NCI-H345 (cell line): ENCODE results near the gene MYCBPAP.

Experiments
- DNase-seq: peaks from one replicate; lab custom pipeline; 2025; lab: John Stamatoyannopoulos, UW

MYCBPAP gene

DNA sequence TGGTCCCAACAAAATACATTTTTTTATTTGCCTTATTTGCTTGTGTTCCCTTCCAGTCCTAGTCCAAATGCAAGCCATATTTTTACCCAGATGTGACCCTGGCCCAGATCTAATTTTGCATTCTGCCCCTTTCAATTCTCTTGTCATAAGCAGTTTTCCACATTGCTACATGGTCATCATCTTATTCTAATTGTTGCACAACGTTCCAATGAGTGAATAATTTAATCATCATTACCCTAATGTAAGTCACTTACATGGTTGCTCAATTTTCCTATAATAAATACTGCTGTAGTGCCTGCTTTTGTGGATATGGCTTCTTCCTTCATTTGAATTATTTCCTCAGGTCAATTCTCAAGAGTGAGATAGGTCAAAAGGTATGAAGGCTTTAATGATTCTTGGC, 16.7 kb upstream of the MYCBPAP start:
- no peak for DNase-seq

DNA sequence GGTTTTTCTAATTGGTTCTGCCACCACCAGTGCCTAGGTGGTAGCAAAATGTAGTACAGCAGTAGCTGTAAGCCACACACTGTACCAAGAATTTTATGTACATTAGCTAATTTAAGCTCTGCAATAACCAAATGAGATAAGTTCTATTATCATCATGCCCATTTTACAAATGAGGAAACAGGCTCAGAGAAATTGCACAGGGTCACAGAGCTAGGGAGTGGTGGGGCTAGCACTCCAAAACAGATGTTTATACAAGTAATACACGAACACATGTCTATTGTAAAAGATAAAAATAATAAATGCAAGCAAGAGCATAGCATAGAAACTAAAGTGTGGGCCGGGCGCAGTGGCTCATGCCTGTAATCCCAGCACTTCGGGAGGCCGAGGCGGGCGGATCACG, 16.0 kb upstream of the MYCBPAP start:
- no peak for DNase-seq

DNA sequence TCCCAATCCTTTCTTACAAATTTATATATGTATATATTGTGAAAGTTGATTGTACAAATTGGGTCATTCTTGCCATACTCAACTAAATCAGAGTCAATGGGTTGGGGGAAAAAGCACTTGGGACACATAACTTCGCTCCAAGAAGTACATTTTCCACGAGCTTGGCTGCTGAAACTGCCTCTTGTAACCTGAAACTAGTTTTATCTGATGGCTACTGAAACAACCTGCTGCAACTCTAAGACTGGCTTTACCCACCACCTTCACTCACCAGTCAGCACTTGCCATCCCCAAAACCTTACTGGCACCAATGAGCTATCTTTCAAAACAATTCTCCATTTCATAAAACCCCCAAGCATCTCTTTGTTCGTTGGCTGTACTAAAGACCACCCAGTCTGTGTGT, 14.5 kb upstream of the MYCBPAP start:
- DNase-seq: no peak

DNA sequence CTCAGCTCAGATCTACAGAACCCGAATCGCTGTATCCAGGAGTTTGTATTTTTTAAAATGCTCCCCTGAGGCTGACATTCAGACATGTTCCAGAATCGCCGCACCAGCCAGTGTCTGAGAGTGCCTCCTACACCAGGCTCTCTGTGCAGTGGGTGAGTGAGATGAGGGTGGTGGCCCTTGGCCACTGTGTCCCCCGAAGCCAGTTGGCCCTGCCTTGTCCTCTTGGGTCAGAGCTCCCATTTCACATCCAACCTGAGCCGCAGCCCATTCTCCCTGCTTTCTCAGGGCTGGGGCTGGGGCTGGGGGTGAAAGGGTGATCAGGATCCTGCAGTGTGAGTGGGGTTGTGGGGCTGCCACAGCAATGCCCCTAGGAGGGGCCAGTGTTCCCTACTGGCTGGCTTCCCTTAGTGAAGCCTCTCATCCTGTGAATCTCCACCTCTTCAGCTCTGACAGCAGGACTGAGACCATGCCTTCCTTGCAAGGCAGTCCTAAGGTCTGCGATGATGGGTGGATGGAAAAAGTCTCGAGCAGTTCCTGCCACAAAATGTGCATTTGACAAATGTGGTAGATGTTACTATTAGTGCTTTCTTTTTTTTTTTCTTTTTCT, 12.9 kb upstream of the MYCBPAP start:
- no peak for DNase-seq

DNA sequence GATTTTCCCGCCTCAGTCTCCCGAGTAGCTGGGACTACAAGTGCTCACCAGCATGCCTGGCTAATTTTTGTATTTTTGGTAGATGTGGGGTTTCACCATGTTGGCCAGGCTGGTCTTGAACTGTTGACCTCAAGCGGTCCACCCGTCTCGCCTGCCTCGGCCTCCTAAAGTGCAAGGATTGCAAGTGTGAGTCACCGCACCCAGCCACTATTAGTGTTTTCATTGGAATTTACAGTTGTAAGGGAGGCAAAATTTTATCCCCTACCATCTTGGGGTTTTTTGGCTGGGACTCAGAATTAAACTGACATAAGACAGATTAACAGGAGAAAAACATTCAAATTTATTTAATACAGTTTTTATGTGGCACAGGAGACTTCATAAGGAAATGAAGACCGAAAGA, 12.3 kb upstream of the MYCBPAP start:
- no peak for DNase-seq

DNA sequence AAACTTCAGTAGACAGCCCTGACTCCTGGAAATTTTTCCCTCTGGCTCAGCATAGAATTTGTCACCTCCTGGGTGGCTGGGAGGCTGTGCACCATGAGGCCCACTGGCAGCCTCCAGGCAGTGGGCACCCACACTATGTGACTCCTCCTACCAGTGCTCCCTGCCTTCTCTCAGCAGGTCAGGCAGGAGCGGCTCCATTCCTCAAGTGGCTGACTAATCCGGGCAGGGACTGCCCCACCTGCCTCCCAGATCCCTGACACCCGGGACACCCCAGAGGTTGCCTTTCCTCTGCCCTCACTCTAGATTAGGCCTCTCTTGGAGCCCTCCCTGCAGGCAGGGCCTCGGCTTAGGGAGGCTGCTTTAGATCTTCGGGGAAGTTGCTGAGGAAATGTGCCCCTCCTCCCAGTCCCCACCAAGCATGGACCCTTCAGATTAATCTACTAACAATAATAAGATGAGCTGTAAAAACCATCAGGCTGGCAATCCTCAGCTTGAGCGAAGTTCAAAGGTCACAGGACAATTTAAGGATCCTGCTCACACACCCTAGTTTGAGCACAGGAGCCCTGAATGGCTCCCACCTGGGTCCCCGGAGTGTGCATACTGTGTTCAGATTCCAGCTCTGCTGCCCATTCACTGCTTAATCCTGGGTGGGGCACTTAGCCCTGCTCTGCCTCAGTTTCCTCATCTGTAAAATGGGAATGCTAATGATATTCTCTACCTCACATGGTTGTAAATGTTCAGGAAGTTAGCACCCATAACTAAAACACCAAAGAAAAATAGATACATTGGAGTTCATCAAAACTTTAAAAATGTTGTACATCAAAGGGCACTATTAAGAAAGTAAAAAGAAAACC, 10.0 kb upstream of the MYCBPAP start:
- no peak for DNase-seq

DNA sequence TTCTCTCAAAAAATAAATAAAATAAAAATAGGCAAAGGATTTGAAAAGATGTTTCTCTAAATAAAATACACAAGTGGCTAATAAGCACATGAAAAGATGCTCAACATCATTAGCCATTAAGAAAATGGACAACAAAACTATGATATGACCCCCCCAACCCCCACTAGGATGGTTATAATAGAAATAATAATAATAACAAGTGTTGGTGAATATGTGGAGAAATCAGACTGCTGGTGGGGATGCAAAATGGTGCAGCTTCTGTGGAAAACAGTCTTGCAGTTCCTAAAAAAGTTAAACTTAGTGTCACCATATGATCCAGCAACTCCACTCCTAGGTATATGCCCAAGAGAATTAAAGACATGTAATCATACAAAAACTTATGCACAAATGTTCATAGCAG, 9.0 kb upstream of the MYCBPAP start:
- DNase-seq: no peak

DNA sequence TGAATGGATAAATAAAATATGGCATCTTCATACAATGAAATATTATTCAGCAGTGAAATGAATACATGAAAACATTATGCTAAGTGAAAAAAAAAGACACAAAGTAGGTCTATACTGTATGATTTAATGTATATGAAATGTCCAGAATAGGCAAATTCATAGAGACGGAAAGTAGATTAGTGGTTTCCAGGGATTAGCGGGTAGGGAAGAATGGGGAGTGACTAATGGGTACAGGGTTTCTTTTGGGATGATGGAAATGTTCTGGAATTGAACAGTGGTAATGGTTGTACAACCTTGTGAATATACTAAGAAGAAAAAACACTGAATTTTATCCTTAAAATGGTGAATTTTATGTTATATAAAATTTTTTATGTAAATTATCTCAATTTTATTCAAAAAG, 8.5 kb upstream of the MYCBPAP start:
- DNase-seq: no peak

DNA sequence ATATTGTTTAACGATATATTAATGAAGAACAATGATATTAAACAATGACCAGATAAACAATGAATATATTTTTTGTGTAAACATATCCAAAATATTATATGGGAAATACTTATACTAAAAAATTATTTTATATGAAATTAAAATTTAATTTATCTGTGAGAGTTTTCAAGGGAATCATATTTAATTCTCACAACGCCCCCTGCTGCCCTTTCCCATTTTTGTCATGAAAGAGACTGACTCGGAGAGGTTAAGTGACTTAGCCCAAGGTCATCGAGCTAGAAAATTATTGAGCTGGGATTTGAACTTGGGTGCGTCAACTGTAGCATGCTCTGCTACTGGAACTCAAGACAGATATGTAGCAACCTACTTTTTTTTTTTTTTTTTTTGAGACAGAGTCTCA, 7.2 kb upstream of the MYCBPAP start:
- no peak for DNase-seq

DNA sequence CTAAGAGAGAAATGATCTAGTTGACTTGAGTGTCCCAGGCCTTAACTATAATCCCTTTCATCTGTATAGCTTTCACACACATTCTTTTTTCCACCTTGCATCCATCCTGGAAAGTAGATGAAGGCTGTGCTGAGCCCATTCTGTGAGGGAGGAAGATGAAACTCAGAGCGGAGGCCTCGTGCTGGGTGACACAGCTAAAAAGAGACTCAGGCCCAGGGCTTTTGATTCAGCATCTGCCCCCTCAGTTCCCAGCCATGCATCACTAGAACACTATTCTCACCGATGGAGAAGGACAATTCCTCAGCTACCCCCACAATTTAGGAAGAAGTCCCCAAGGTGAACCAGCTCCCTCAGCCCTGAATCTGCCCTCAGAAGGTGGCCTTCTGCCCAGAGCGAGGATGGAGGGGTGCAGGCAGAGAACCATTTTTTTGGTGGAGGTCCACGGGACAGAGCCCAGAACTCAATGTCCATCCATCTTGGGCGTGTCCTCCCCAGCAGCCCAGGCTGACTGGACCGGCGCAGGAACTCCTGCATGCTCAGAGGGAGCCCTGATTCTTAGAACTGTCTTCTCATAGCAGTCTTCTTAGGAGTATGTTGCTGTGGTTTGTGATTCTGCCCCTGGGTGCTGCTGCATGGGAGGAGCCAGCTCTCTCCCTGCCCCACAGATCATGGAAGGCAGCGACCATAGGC, 5.8 kb upstream of the MYCBPAP start:
- no peak for DNase-seq

DNA sequence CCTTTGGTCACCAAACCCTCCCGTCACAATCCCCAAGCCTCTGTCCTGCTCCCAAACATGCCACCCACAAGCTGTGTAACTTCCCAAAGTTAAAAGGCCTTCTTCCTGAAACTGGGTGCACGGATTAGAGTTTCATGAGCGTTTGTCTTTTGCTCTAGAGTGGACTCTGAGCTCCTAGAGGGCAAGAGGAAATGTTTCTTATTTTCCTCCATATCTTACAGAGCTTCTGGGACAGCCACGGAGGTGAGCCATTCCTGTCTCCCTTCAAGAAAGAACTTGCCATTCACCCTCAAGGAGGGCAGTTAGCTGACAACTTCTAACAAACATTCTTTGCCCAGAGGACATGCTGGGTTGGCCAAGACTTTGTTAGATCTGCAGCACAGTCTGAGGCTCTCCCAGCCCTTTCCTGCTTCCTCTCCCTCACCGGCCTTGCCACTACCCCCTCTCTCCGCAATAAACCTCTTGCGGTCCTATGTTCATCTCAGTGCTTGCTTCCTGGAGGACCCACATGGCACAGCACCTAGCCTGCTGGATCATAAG, 2.6 kb upstream of the MYCBPAP start:
- DNase-seq: no peak

DNA sequence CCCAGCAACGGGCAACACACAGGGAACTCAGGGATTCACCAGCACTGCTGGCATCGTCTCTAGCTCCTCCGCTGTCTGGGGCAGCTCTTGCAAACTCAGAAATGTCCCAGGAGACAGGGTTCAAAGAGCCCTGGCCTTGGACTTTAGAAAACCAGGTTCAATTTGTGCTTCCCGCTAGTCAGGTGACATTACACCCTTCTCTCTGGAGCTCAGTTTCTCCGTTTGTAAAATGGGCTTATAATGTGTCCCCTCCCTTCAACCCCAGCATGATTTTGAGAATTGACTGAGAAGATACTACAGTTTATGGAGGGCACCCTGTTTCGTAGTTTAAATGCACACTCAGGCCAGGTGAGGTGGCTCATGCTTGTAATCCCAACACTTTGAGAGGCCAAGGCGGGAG, 1.9 kb upstream of the MYCBPAP start:
- DNase-seq: no peak

DNA sequence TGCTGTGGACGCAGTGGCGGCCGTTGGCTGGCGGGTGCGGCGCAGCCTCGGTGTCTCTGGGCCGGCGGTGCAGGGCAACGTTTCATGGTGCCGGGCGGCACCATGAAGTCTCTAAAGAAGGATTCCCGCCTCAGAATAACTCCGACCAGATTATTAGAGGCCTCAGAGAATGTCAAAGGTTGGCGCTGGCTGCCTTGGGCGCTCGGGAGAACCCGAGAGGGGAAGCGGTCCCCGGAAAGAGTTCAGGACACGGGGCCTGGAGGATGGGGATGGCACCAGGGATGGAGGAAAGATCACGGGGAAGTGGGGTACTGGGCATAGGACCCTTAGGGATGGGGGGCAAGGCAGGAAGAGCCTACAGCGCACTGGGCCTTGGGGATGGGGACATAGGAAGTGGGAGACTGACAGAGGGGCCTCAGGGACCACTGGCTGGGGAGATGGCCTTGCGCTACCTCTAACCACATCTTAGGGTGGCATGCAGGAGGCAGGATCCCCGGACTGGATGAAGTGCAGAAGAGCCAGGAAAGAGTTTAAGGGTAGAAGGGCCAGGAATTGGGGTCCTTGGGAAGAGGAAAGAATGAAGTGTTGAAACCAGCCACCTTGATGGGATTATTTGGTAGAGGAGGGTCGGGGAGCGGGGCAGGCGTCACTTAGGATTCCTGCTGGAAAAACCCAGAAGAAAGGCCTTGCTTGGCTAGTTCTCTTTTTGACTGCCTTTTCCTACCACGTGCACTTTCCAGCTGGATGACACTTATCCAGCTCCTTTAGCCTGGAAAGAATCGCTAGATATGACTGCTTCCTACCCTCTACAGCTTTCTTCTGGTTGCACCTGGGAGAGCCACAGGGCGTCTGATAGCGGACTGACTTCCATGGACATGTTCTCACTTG, 578 bp downstream of the MYCBPAP start:
- DNase-seq: no peak

DNA sequence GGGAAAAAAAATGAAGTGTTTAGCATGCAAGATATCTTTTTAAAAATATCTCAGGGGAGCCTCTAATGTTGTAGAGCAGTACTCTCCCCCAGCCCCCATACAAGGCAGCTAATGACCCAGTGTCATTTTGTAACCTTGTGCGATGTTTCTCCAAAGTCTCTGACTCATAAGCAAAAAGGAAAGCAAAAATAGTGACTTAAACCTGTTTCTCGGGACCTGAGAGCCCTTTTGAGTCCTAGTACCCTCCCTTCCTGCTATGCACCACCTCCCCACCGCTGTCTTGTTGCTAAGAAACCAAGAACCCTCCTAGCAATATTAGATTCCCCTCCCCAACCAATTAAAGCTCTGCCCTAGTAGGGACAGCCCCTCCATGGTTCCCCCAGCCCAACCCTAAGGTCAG, 2.8 kb downstream of the MYCBPAP start:
- no peak for DNase-seq

DNA sequence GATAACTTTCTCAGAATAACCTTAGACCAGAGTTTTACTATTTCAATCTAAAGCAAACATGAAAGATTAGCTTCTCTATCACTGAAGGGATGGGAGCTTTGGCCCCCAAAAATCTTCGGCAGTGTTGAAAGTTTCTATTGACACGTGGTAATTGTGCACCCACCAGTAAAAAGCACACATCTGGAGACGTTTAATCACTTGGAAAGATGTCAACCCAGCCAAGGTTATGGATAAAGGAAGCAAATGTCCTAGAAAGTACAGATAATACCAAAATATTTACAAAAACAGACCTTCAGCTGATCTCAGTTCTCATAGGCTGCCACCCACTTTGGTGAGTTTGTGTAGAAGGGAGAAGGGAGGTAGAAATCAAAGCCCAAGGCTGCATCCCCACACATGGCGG, 5.3 kb downstream of the MYCBPAP start:
- DNase-seq: no peak

DNA sequence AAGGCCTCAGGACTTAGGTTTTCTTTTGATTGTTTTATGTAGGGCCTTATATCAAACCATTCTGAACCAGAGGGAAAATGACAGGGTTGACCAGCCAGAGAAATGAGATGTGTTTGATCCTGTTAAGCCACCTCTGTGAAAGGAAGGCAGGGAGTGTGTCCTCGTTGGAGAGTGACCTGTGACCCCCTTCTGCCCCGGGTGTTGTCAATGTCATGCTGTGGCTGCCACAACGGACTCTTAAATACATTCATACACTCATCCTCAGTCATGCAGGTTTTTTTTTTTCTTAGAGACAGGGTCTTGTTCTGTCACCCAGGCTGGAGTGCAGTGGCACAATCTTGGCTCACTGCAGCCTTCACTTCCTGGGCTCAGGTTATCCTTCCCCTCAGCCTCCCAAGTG, 6.1 kb downstream of the MYCBPAP start:
- DNase-seq: no peak

DNA sequence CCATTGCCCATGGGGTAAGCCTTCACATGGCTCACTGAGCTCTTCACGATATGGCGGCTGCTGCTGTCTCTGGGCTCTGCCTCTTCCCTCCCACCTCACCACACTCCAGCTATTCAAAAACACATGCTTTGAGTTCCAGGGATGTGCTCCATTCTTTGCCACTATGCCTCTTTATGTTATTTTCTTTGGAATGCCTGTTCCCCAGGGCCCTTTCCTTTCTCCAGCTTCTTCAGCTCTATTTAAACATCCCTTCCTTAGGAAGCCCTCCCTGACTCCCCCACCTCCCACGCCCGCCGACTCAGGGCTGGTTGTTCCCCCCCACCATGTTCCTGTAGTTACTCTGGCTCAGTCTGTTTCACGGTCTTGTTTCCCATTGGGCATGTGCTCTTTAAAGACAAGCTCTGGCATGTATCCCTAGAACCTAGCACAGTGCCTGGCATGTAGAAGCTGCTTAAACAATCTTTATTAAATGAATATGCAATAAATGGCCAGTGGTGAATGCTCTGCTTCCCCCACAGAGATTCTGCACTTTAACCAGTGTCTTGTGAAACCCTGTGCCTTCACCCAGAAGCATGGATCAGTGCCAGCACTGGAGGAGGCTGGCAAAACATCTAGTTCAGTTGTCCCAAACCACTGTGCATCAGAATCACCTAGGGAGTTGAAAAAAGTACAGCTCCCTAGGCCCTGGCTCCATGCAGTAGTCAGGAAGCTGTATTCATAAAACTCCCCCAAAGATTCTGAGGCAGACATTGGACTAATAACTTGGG, 6.9 kb downstream of the MYCBPAP start:
- no peak for DNase-seq

DNA sequence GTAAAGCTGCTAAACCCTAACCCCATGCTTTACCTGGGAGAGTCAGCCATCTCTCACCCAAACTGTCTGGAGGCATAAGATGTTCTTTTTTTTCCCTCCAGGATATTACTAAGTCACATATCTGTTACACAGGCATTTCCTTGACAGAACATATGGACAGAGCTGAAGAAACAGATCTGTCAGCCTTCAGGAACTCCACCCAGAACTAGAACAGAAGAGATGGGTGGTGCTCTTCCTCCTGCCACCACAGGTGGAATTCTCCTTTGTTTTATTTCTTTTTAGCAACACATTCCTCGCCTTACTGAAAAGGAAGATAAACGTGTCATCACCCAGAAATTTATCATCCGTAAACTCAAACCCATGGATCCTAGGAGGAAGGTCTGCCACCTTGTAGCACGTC, 8.8 kb downstream of the MYCBPAP start:
- no peak for DNase-seq

DNA sequence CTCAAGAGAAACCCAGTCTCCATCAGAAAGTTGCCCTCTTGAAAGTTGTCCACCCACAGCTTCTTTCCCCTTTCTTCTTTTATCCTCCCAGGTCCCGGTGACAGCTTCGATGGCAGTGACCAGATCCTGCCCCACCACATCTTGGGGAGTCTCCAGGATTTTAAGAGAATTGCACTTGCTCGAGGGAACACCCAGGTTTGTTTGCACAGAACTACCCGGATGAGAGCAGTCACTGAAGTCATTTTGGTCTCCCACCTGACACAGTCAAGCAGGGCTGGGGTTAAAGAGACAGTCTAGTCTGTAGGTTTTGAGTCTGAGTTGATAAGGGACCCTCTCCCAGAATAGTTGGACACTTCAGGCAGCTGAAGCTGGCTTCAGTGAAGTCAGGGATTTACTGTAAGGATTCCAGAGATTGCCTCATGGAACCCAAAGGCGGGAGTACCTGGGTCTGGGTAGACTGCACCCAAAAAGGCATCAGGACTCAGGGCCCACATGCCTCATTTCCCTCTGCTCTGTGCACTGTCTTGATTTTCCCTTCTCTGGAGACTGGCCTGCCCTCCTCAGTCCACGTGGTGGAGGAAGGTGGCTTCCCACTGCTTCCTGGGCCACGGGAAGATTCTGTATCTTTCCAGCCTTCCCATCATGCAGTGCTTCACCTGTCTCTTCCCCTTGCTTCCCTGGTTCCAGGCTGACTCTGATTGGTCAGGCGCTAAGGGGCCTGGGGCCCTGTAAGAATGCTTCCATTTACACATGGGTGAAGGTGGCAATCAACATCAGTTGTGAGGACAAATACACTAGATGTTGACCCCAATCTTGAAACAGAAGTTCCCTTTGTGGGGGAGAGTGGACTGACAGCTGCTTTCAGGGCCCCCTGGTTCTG, 9.5 kb downstream of the MYCBPAP start:
- no peak for DNase-seq

DNA sequence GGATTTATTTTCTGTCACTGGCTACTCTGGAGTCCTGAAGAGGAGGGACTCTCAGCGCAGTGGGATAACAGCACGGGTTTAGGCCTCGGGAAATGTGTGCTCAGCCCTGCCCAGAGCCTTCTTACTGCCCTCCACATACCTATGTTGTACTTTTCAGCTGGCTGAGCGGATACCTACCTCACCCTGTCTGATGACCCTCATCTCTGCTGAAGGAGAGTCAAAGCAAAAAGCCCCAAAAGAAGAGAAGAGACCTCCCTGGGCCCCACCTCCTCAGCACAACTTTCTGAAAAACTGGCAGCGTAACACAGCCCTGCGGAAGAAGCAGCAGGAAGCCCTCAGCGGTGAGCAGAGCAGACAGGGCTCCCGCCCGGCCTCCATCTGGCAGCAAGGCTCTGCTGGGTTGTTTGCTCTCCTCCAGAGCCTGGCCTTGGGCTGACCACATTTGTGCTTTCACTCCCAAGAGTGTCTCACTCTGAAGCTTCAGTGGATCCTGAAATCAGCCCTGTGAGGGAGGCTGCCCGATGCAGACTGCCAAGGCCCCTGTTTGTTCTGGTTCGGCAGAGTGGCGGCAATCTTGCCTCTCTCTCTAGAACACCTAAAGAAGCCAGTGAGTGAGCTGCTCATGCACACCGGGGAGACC, 10.3 kb downstream of the MYCBPAP start:
- DNase-seq: no peak
